Nephron (organoid): ENCODE results near the gene FAH.

ENCODE experiments used
- H3K27ac Mint-ChIP-seq, 3 experiments: 2 replicates each; pipeline ENCODE4 v1.8.0; 2020; ENCODE audit warnings: mixed read lengths in 3 of 3, mild to moderate bottlenecking in 2 of 3, moderate library complexity in 1 of 3
- H3K27me3 Mint-ChIP-seq: 2 replicates; pipeline ENCODE4 v1.8.0; 2021; ENCODE audit warnings: low read depth, mild to moderate bottlenecking, moderate library complexity, mixed read lengths
- H3K36me3 Mint-ChIP-seq: 2 replicates; pipeline ENCODE4 v1.8.0; 2020; ENCODE audit warnings: low read depth, mixed read lengths
- H3K4me1 Mint-ChIP-seq: 2 replicates; pipeline ENCODE4 v1.8.0; 2020; ENCODE audit warnings: mixed read lengths
- H3K4me3 Mint-ChIP-seq, 3 experiments: 2 replicates each; pipeline ENCODE4 v1.8.0; 2020; ENCODE audit warnings: mild to moderate bottlenecking in 3 of 3, mixed read lengths in 3 of 3, moderate library complexity in 2 of 3
- H3K9me3 Mint-ChIP-seq: 2 replicates; pipeline ENCODE4 v1.8.0; 2020; ENCODE audit warnings: mixed read lengths
- CTCF ChIP-seq, 3 experiments: fragments of 200-600 bp; sonication (generic); IDR thresholded peaks; one replicate each; pipeline ENCODE4 v1.5.0; 2021; ENCODE audit warnings: antibody characterized with exemption in 3 of 3; ENCODE audit not compliant: unreplicated experiment in 3 of 3

The FAH gene

GRCh38 chr15:80201256-80202015, 48.6 kb downstream of the FAH start:
- H3K4me3 Mint-ChIP-seq = no peak overlapping the region

GRCh38 chr15:80202016-80202315, 49.2 kb downstream of the FAH start:
- no peak for TF ChIP-seq CTCF (IDR thresholded peaks at IDR 0.05; ENCODE audit: unreplicated experiment in 3 of 3)
- Mint-ChIP-seq H3K27ac (no peak overlapping the region), H3K4me3 (no peak overlapping the region), H3K9me3 (no peaks in the 10 kb centered on the region), H3K4me1 (peaks cover 11% of the 10 kb centered on the region), H3K27me3 (peaks cover 12% of the 10 kb centered on the region), H3K36me3 (no peaks in the 10 kb centered on the region)

More at GRCh38 chr15:80201256-80202015, 48.6 kb downstream of the FAH start:
- peaks cover 8% of the 10 kb centered on the region for H3K27me3 Mint-ChIP-seq
- H3K27ac Mint-ChIP-seq = no peak overlapping the region
- no peak for TF ChIP-seq CTCF (IDR thresholded peaks at IDR 0.05; ENCODE audit: unreplicated experiment in 3 of 3)
- peaks cover 11% of the 10 kb centered on the region for H3K4me1 Mint-ChIP-seq
- no peaks in the 10 kb centered on the region for H3K9me3 Mint-ChIP-seq
- H3K36me3 Mint-ChIP-seq = no peaks in the 10 kb centered on the region

- Mint-ChIP-seq H3K4me3 (no peak overlapping the region), H3K9me3 (no peaks in the 10 kb centered on the region), H3K27ac (no peak overlapping the region), H3K36me3 (no peaks in the 10 kb centered on the region), H3K4me1 (peaks cover 12% of the 10 kb centered on the region), H3K27me3 (peaks cover 16% of the 10 kb centered on the region)
- TF ChIP-seq CTCF (IDR thresholded peaks at IDR 0.05; ENCODE audit: unreplicated experiment in 3 of 3) = no peak
Measured at GRCh38 chr15:80202641-80203360, 50.0 kb downstream of the FAH start.

GRCh38 chr15:80203361-80203885, 50.6 kb downstream of the FAH start:
- Mint-ChIP-seq H3K27me3 (peaks cover 16% of the 10 kb centered on the region), H3K4me3 (no peak overlapping the region), H3K9me3 (no peaks in the 10 kb centered on the region), H3K4me1 (peaks cover 11% of the 10 kb centered on the region), H3K36me3 (no peaks in the 10 kb centered on the region), H3K27ac (no peak overlapping the region)
- no peak for TF ChIP-seq CTCF (IDR thresholded peaks at IDR 0.05; ENCODE audit: unreplicated experiment in 3 of 3)

- H3K4me1 Mint-ChIP-seq = peaks cover 4% of the 10 kb centered on the region
- H3K27me3 Mint-ChIP-seq = peaks cover 16% of the 10 kb centered on the region
- TF ChIP-seq CTCF (IDR thresholded peaks at IDR 0.05; ENCODE audit: unreplicated experiment in 3 of 3) = no peak
- no peaks in the 10 kb centered on the region for H3K36me3 Mint-ChIP-seq
- no peaks in the 10 kb centered on the region for H3K9me3 Mint-ChIP-seq
- no peak overlapping the region for H3K4me3 Mint-ChIP-seq
- no peak overlapping the region for H3K27ac Mint-ChIP-seq
Measured at GRCh38 chr15:80204231-80204630, 51.4 kb downstream of the FAH start.
